Uterus (tissue), 2 donors: ENCODE results near the gene AGBL2.

Experiments
- POLR2A ChIP-seq, 2 donors: fragments of 450-650 bp; IDR thresholded peaks; one replicate each; pipeline ENCODE4 v1.6.1; 2016; ENCODE audit warnings: antibody characterized with exemption in 2 of 2, mild to moderate bottlenecking in 1 of 2, moderate library complexity in 1 of 2
- TF ChIP-seq, protein P1 (sequence below), 4 experiments: fragments of 200-600 bp in 2 of 4; fragments of 450-650 bp in 2 of 4; sonication (generic) in 2 of 4; IDR thresholded peaks; one replicate each; pipeline ENCODE4 v1.5.1; 2016 to 2019; ENCODE audit warnings: antibody characterized with exemption in 4 of 4, mild to moderate bottlenecking in 2 of 4, moderate library complexity in 1 of 4

DNA sequence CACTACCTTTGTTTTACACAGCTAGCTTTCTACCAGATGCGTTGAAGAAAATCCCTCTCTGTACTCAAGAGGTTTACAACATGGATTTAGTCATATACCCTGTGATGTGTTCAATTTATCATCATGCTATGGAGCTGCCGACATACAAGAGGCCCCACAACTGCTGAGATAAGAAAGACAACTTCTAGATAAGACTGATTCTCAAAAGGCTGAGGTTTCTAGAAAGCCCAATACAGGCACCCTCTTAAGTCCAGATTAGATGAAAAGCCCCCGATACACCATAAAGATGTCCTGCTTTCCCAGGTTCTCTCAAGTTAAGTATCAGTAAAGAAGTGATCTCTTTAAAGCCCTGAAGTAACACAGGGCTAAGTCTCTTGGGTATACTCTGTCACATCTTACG lies 87.1 kb downstream of the AGBL2 start:
- TF ChIP-seq, protein P1, sequence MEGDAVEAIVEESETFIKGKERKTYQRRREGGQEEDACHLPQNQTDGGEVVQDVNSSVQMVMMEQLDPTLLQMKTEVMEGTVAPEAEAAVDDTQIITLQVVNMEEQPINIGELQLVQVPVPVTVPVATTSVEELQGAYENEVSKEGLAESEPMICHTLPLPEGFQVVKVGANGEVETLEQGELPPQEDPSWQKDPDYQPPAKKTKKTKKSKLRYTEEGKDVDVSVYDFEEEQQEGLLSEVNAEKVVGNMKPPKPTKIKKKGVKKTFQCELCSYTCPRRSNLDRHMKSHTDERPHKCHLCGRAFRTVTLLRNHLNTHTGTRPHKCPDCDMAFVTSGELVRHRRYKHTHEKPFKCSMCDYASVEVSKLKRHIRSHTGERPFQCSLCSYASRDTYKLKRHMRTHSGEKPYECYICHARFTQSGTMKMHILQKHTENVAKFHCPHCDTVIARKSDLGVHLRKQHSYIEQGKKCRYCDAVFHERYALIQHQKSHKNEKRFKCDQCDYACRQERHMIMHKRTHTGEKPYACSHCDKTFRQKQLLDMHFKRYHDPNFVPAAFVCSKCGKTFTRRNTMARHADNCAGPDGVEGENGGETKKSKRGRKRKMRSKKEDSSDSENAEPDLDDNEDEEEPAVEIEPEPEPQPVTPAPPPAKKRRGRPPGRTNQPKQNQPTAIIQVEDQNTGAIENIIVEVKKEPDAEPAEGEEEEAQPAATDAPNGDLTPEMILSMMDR (IDR thresholded peaks at IDR 0.05) = no peak
- TF ChIP-seq POLR2A (IDR thresholded peaks at IDR 0.05) = no peak
